HK-2 (cell line): Measurements from ENCODE around the gene GSK3B.

Source experiments
- DNase-seq: peaks from one replicate; pipeline ENCODE4 v3.0.0-alpha.2; 2018; ENCODE audit not compliant: unreplicated experiment

The GSK3B gene

GRCh38 chr3:120095979-120096426 lies 1.8 kb upstream of the GSK3B start:
- no peak for DNase-seq

- peak; percentile 95 for DNase-seq
Measured at GRCh38 chr3:120095226-120095978, 1.2 kb upstream of the GSK3B start.

- DNase-seq: no peak
Measured at GRCh38 chr3:120094776-120095225, 554 bp upstream of the GSK3B start.

GRCh38 chr3:120093119-120093910 lies 932 bp downstream of the GSK3B start:
- peak; percentile 28 for DNase-seq

- DNase-seq: no peak
Measured at GRCh38 chr3:120092474-120092873, 1.8 kb downstream of the GSK3B start.

GRCh38 chr3:120090422-120090821 lies 3.8 kb downstream of the GSK3B start:
- DNase-seq: no peak

- no peak for DNase-seq
Measured at GRCh38 chr3:120089089-120089488, 5.2 kb downstream of the GSK3B start.

GRCh38 chr3:120088622-120089021 lies 5.6 kb downstream of the GSK3B start:
- no peak for DNase-seq

GRCh38 chr3:120081719-120082118 lies 12.5 kb downstream of the GSK3B start:
- DNase-seq: no peak

- no peak for DNase-seq
Measured at GRCh38 chr3:120080836-120081235, 13.4 kb downstream of the GSK3B start.

- no peak for DNase-seq
Measured at GRCh38 chr3:120077731-120078130, 16.5 kb downstream of the GSK3B start.

GRCh38 chr3:120072867-120073525 lies 21.3 kb downstream of the GSK3B start:
- DNase-seq: no peak

- no peak for DNase-seq
Measured at GRCh38 chr3:120071259-120071658, 23.0 kb downstream of the GSK3B start.

GRCh38 chr3:120070263-120070981 lies 23.8 kb downstream of the GSK3B start:
- no peak for DNase-seq

GRCh38 chr3:120067083-120067482 lies 27.2 kb downstream of the GSK3B start:
- DNase-seq: no peak

- DNase-seq: no peak
Measured at GRCh38 chr3:120066634-120067033, 27.6 kb downstream of the GSK3B start.

- DNase-seq: no peak
Measured at GRCh38 chr3:120064641-120065040, 29.6 kb downstream of the GSK3B start.

GRCh38 chr3:120062474-120062873 lies 31.8 kb downstream of the GSK3B start:
- no peak for DNase-seq

GRCh38 chr3:120059081-120059864 lies 35.0 kb downstream of the GSK3B start:
- no peak for DNase-seq

- no peak for DNase-seq
Measured at GRCh38 chr3:120057626-120058025, 36.6 kb downstream of the GSK3B start.

- no peak for DNase-seq
Measured at GRCh38 chr3:120057029-120057428, 37.2 kb downstream of the GSK3B start.
